ENCODE results near the gene FAM180A.

DNA sequence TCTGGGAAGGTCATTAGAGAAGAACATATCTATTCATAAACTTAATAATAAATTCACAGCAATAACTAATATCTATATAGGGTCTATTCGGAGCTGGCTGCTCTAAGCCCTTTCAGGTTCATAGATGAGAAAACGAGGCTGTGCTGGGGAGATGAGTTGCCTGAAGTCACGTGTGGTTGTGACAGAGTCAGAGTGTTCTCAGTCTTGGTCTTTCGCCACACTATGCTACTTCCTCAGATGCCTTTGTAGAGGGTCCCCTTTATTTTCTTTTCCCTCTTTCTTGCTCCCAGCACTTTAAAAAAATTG is 43.7 kb upstream of the FAM180A start:
- no peak for TF ChIP-seq ZNF274 (IDR thresholded peaks at IDR 0.05; ENCODE audit: low read depth, low read length)
- TF ChIP-seq YY1 (IDR thresholded peaks at IDR 0.05; ENCODE audit: insufficient read depth, insufficient read length), result no peak
- TF ChIP-seq SUZ12 (IDR thresholded peaks at IDR 0.05; ENCODE audit: extremely low read depth, insufficient read depth, insufficient read length), result no peak
